GM10847 (cell line): Measurements from ENCODE around the gene TTLL5.

ENCODE experiments used
- POLR2A ChIP-seq: IDR thresholded peaks from 2 replicates; pipeline ENCODE4 v1.6.1; 2011; ENCODE audit not compliant: insufficient read length; ENCODE audit errors: extremely low read depth

TTLL5 gene

DNA sequence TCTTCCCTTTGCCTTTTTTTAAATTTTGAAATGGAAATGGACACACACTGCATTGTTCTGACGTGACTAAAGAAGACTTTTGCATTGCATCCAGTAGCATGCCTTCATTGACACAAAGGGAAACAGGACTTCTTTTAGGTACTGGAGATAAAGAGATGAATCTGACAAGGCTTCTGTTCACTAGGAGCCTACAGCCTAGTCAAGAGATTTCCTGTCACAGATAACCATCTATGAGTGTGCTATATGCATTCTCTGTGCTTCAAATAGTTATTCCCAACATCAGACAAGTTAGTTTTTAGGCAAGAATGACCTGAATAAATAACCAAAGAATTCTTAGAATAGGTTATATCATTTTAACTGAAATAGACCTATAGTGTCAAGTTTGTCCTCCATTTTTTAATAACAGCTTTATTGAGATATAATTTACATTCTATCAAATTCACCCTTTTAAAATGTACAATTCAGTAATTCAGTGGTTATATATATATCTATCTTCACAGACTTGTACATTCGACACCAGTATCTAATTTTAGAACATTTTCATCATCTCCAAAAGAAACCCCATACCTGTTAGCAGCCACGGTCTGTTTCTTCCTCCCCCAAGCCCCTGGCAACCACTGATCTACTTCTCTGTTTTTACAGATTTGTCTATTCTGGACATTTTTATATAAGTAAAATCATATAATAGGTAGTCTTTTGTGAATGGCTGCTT, 122.7 kb downstream of the TTLL5 start:
- no peak for TF ChIP-seq POLR2A

- TF ChIP-seq POLR2A = no peak
These were observed 123.3 kb downstream of the TTLL5 start for GRCh38 chr14:75784314-75784686.

DNA sequence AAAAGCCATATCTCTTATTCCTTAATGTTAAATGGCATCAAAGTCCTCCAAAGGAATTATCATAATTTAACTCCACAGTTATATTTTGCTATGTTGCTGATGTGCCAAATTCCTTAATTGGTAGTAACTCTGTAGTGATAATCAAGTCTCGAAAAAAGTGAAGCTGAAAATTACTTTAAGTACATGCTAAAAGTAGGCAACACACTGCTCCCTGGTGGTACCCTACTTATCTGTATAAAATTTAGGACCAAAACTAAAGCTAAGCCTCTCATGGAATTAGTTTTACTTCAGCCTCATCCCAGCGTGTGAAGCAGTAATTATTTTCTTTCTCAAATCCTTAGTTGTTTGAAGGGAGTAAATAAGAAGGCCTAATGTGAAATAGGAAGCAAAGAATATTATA, 132.8 kb downstream of the TTLL5 start:
- TF ChIP-seq POLR2A = no peak

DNA sequence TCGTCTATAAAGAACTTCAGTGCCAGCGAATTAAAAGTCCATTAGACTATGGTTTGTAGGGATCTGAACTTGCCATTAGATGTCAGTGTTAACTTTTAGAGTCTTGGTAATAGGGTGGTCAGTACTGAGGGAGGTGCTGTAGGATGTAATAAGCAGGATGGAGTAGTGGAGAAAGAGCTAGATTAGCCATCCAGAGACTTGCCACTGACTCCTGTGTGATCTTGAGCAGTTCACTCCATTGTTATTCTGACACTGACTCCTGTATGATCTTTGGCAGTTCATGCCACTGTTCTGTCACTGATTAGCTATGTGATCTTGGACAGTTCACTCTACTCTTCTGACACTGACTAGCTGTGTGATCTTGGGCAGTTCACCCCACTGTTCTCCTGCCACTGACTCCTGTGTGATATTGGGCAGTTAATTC, 133.6 kb downstream of the TTLL5 start:
- TF ChIP-seq POLR2A = no peak

- no peak for TF ChIP-seq POLR2A
These were observed 139.7 kb downstream of the TTLL5 start for GRCh38 chr14:75800792-75801191.

GRCh38 chr14:75802486-75802885, 141.4 kb downstream of the TTLL5 start:
- TF ChIP-seq POLR2A = no peak

GRCh38 chr14:75803765-75804164, 142.7 kb downstream of the TTLL5 start:
- no peak for TF ChIP-seq POLR2A

DNA sequence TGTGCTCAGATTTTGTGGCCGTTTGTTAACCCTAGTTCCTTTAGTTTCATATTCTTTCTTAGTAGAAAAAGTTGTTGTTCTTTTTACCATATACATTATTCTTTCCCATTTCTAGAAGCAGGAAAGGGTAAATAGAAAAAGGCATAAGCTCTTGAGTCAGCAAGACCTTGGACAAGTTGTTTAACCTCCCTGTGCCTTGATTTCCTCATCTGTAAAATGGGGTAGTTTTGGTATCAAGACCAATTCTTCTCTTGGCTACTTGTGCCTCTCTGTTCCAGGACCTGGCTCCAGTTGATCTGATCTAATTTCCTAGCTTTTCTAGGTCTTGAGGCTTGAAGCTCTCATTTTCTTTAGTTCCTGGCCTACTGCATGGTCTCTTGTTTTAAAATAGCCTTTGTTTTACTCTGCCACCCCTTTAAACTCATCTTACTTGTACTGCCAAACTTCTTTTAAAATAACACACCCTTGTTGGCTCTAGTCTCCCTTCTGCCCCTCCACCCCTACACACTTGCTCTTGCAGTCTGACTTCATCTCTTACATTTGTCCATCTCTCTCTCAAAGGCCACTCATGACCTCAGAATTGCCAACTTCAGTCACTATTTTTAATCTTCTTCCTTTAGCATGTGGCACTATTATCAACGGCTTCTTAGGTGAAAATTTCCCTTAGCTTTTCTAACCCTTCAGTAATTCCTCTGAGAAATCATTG, 143.7 kb downstream of the TTLL5 start:
- no peak for TF ChIP-seq POLR2A

- no peak for TF ChIP-seq POLR2A
These were observed 144.6 kb downstream of the TTLL5 start for GRCh38 chr14:75805646-75806045.

GRCh38 chr14:75806352-75806832, 145.3 kb downstream of the TTLL5 start:
- TF ChIP-seq POLR2A = no peak

DNA sequence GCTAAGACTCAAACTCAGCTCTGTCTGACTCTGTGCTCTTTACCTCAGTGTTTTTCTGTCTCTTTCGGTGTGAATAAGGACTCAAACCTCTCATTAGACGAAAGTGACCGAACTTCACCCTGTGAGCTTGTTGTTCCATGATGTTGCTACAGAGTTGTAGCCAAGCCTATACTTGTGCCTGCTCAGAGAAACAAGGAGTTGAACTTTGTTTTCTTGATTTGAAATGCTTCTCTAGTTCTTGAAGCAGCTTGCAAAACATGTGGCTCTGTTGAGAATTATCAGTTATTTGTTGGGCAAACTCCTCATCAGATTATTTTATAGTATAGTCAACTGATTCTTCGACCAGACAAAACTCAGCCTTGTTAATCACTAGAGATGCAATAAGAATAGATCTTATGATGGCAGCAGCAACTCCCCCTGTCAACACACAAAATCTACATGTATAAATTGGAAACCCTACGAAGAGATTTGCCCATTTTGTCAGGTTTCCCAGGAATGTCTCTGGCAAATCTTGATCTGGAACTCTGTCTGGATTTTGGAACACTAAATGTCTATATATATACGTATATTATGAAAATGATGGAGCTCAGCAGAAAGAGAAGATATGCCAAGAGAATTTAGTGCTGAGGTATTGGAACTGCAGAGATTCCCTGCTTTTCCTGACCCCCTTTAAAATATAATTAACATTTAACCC, 146.8 kb downstream of the TTLL5 start:
- no peak for TF ChIP-seq POLR2A

- TF ChIP-seq POLR2A = no peak
These were observed 150.2 kb downstream of the TTLL5 start for GRCh38 chr14:75811136-75811829.

GRCh38 chr14:75811872-75812499, 150.9 kb downstream of the TTLL5 start:
- TF ChIP-seq POLR2A = no peak

- no peak for TF ChIP-seq POLR2A
These were observed 151.6 kb downstream of the TTLL5 start for GRCh38 chr14:75812622-75813021.

DNA sequence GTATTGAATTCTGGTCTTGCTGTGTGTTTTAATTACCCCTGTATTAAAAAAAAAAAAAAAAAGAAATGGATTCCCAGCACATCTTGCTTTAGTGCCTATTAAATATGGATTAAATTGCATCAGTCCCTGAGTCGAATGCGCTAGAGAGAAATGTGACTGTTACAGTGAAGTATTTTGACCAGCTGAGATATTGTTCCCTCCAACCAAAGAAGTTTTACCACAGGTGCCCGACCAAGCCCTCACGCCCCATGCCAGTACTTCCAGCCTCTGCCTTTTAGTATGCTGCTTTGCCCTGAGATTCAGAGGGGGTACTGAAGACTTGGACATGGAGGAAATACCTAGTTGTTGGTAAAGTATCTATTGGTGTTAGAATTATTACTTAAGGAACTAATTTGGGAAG, 159.7 kb downstream of the TTLL5 start:
- TF ChIP-seq POLR2A = no peak
